Heart left ventricle (tissue), 16 donors: ENCODE results near the gene CDS1. TPM values are rescaled to one million over a fixed set of nuclear protein-coding genes. Genes with fewer than 3 reads are reported as not detected.
A peak's percentile ranks its signal among the peaks of the same experiment; 100 is the strongest.

Source experiments
- ATAC-seq, 4 donors: fragments of 200-7000 bp; cut with Tn5 transposase; one replicate each; pipeline ENCODE4 v1.9.1; 2020 to 2022; ENCODE audit warnings: moderate library complexity in 4 of 4, mild to moderate bottlenecking in 3 of 4, moderate number of reproducible peaks in 1 of 4
- DNase-seq, 5 donors: peaks; one replicate each; pipeline ENCODE4 v3.0.0-alpha.2; 2020
- H3K27ac ChIP-seq, 12 donors: fragments of 200-600 bp; sonication (generic) in 4 of 12; one replicate each; pipeline versions ENCODE4 v1.5.0 to v1.8.0; 2016 to 2022; ENCODE audit warnings: mild to moderate bottlenecking in 2 of 12
- H3K27me3 ChIP-seq, 9 donors: fragments of 200-600 bp; sonication (generic) in 2 of 9; one replicate each; pipeline versions ENCODE4 v1.5.1 to v1.8.0; 2016 to 2022; ENCODE audit warnings: mild to moderate bottlenecking in 3 of 9
- H3K36me3 ChIP-seq, 9 donors: fragments of 200-600 bp; sonication (generic) in 2 of 9; one replicate each; pipeline versions ENCODE4 v1.5.0 to v1.8.0; 2018 to 2022; ENCODE audit warnings: mild to moderate bottlenecking in 2 of 9
- H3K4me1 ChIP-seq, 12 donors: fragments of 200-600 bp; sonication (generic) in 4 of 12; one replicate each; pipeline versions ENCODE4 v1.5.0 to v1.8.0; 2016 to 2022; ENCODE audit warnings: mild to moderate bottlenecking in 3 of 12
- H3K4me3 ChIP-seq, 12 donors: fragments of 200-600 bp; sonication (generic) in 4 of 12; one replicate each; pipeline versions ENCODE4 v1.5.0 to v1.8.0; 2017 to 2022; ENCODE audit warnings: mild to moderate bottlenecking in 9 of 12, moderate library complexity in 4 of 12
- H3K9me3 ChIP-seq, 12 donors: fragments of 200-600 bp; sonication (generic) in 4 of 12; one replicate each; pipeline versions ENCODE4 v1.5.0 to v1.8.0; 2016 to 2022; ENCODE audit warnings: mild to moderate bottlenecking in 1 of 12
- CTCF ChIP-seq, 12 donors: fragments of 200-600 bp; sonication (generic) in 4 of 12; IDR thresholded peaks; one replicate each; pipeline versions ENCODE4 v1.5.0 to v1.8.0; 2018 to 2022; ENCODE audit warnings: antibody characterized with exemption in 12 of 12, mild to moderate bottlenecking in 5 of 12
- POLR2A ChIP-seq, 2 donors: fragments of 450-650 bp; IDR thresholded peaks; one replicate each; pipeline ENCODE4 v1.6.1; 2017; ENCODE audit warnings: antibody characterized with exemption in 2 of 2, mild to moderate bottlenecking in 2 of 2, moderate library complexity in 2 of 2
- WGBS, 4 donors: extraction: QIAGEN DNeasy Blood & Tissue Kit in 2 of 4; methylation state at CpG; one replicate each; pipeline versions ENCODE4 v1.1.5 to v1.1.7; 2013 to 2018; 5-methylcytosine and 5-hydroxymethylcytosine counted together
- intact Hi-C, 10 donors: fragments of 100-400 bp; cut with DNase I; formaldehyde crosslinking; loops; one replicate each; pipeline versions ENCODE4 v1.11.1 to v1.14.2; 2022
- polyA plus RNA-seq, 2 donors: library from polyadenylated mRNA; stranded (reverse); fragments of 200-250 nt; gene quantifications; one replicate each; pipeline ENCODE4 v1.2.3, GENCODE V29; 2013
- total RNA-seq, 9 donors: library from RNA; depleted of rRNA in 2 of 9; stranded (reverse); fragments of >200 nt in 2 of 9; fragmentation: NEBNext Ultra II Directional in 3 of 9; extraction: Animal tissue kit (Norgen Biotek cat#: 25700) in 3 of 9; gene quantifications; one replicate each; pipeline versions ENCODE4 v1.1.0 to v1.2.4, GENCODE V29; 2016 to 2023
- donor health status: ischemic (EF 13 %, LVEDD 7.1; RV severe dilation, severe dysfunction).
- donor health status: healthy with polysubstance abuse.
- donor health status: DM: no; HTN: yes; CAD: no.
- donor health status: DM: no; HTN: no; CAD: no.
- donor health status: ischemic (EF 25% LVEDD 6.9; RV normal size, moderate dysfunction).
- donor health status: ischemic (EF 25% LVEDD 5.7; RV mildly dilated, moderate dysfunction).
- donor health status: healthy.
- donor health status: DM: yes; HTN: yes; CAD: no.
- donor health status: ischemic (EF 35%, LVEDD 5.7; RV mildly dilated, moderate dysfunction).
- donor health status: nonischemic (EF 11% LVEDD 7.7; RV severe dilation, severe dysfunction).
- donor health status: DM: yes; HTN: yes; CAD: no.
- donor health status: PGD.
- donor health status: ischemic (EF 29% LVEDD 5.4; RV normal size, mild dysfunction).
- donor health status: nonischemic (EF 23%, LVEDD 6.1; RV moderate dilation, normal function).

The CDS1 gene
- total and polyA plus RNA-seq, 11 donors: 0.15 to 1.7 (median 0.44) TPM

DNA sequence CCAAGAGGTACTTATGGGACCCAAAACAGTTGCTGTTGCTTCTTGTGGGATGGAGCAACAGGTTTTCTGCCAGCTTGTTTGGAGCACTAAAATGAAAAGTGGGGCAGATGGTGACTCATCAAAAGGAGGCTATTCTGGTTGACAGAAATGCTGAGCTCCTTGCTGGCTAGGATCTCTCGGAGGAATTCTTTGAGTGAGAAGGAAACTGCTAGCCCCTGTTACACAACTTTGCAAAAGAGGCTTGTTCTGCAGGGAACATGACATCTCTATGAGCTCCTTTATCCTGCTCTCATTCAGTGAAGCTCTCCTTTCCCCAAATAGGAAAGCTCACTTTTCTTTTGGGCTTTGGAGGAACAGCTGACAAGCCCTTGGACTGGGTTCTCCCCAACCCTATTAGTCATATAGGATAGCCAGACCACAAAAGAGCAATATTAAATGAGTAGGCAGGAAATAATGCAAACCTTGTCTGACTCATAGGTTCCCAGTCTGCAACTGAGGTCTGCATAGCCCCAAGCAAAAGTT lies 108.3 kb downstream of the CDS1 start:
- Histone ChIP-seq H3K36me3 (peaks cover 0 to 100% (median 97%) of the 10 kb centered on the region in 9 donors), H3K4me1 (peaks cover 0 to 25% (median 0%) of the 10 kb centered on the region in 12 donors), H3K27me3 (no peaks in the 10 kb centered on the region), H3K9me3 (no peaks in the 10 kb centered on the region), H3K4me3 (no peak overlapping the region), H3K27ac (peak overlapping the region in 1 of 12 donors; percentile 44)
- WGBS, 4 donors: 82 to 93% (median 86%) methylated on average over 1 of the region's 1 CpG
- DNase-seq (no peak), ATAC-seq (peak in 2 of 4 donors; percentile 57 to 71)
- intact Hi-C loops: no loop called here
- TF ChIP-seq POLR2A (IDR thresholded peaks at IDR 0.05): no peak
- no peak for TF ChIP-seq CTCF (IDR thresholded peaks at IDR 0.05)

GRCh38 chr4:84691800-84692199 lies 108.9 kb downstream of the CDS1 start:
- no peak overlapping the region for H3K4me3 ChIP-seq
- peaks cover 0 to 25% (median 0%) of the 10 kb centered on the region in 12 donors for H3K4me1 ChIP-seq
- peak overlapping the region in 1 of 12 donors; percentile 44 for H3K27ac ChIP-seq
- 96 to 100% (median 98%) methylated on average over 1 of the region's 1 CpG for WGBS, 4 donors
- no peaks in the 10 kb centered on the region for H3K27me3 ChIP-seq
- no peak for ATAC-seq
- H3K36me3 ChIP-seq: peaks cover 0 to 100% (median 97%) of the 10 kb centered on the region in 9 donors
- H3K9me3 ChIP-seq: no peaks in the 10 kb centered on the region
- intact Hi-C loops: no loop called here
- no peak for DNase-seq
- TF ChIP-seq POLR2A (IDR thresholded peaks at IDR 0.05) (no peak), CTCF (IDR thresholded peaks at IDR 0.05) (no peak)

GRCh38 chr4:84697159-84697558 lies 114.2 kb downstream of the CDS1 start:
- intact Hi-C loops: no loop called here
- H3K9me3 ChIP-seq: no peaks in the 10 kb centered on the region
- WGBS, 4 donors: 94 to 98% (median 96%) methylated on average over 2 of the region's 2 CpGs
- H3K27me3 ChIP-seq: no peaks in the 10 kb centered on the region
- H3K4me3 ChIP-seq: no peak overlapping the region
- DNase-seq (no peak), ATAC-seq (no peak)
- TF ChIP-seq CTCF (IDR thresholded peaks at IDR 0.05) (no peak), POLR2A (IDR thresholded peaks at IDR 0.05) (no peak)
- H3K36me3 ChIP-seq: peaks cover 0 to 100% (median 84%) of the 10 kb centered on the region in 9 donors
- peaks cover 0 to 2% (median 0%) of the 10 kb centered on the region in 12 donors for H3K4me1 ChIP-seq
- H3K27ac ChIP-seq: no peak overlapping the region

GRCh38 chr4:84697615-84698201 lies 114.8 kb downstream of the CDS1 start:
- Histone ChIP-seq H3K4me1 (no peaks in the 10 kb centered on the region), H3K9me3 (no peaks in the 10 kb centered on the region), H3K4me3 (no peak overlapping the region), H3K27me3 (no peaks in the 10 kb centered on the region), H3K27ac (no peak overlapping the region), H3K36me3 (peaks cover 0 to 100% (median 84%) of the 10 kb centered on the region in 9 donors)
- no peak for DNase-seq
- no peak for ATAC-seq
- intact Hi-C loops: no loop called here
- TF ChIP-seq POLR2A (IDR thresholded peaks at IDR 0.05): no peak
- no peak for TF ChIP-seq CTCF (IDR thresholded peaks at IDR 0.05)
- 85 to 92% (median 87%) methylated on average over 4 of the region's 4 CpGs for WGBS, 4 donors
